ENCODE data around the gene SLC31A1.

- no peak for TF ChIP-seq POLR2A (IDR thresholded peaks at IDR 0.05)
- TF ChIP-seq, protein P1, sequence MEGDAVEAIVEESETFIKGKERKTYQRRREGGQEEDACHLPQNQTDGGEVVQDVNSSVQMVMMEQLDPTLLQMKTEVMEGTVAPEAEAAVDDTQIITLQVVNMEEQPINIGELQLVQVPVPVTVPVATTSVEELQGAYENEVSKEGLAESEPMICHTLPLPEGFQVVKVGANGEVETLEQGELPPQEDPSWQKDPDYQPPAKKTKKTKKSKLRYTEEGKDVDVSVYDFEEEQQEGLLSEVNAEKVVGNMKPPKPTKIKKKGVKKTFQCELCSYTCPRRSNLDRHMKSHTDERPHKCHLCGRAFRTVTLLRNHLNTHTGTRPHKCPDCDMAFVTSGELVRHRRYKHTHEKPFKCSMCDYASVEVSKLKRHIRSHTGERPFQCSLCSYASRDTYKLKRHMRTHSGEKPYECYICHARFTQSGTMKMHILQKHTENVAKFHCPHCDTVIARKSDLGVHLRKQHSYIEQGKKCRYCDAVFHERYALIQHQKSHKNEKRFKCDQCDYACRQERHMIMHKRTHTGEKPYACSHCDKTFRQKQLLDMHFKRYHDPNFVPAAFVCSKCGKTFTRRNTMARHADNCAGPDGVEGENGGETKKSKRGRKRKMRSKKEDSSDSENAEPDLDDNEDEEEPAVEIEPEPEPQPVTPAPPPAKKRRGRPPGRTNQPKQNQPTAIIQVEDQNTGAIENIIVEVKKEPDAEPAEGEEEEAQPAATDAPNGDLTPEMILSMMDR (IDR thresholded peaks at IDR 0.05) = peak; percentile 50 to 66 (median 60)
Observed at GRCh38 chr9:113274474-113275156, 53.3 kb downstream of the SLC31A1 start.
